ENCODE measurements around the gene DSCAML1.

DNA sequence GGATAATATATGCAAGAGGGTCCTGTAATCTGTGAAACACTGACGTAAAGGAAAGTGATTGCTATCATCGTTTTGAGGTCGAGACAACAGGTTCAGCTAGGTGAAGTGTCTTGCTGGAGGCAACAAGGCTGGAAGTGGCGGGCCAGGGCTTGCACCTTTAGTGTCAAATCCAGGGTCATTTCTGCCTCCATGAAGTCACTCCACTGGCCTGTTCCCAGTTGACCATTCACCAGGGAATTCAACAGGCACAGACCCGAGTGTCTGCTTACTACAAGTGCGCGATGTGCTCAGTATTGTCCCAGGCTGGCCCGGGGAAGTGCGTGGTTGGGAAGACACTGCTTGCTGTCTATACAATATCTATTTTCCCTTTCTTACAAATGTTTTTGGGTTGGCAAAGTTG lies 244.4 kb downstream of the DSCAML1 start:
- TF ChIP-seq, protein P1, sequence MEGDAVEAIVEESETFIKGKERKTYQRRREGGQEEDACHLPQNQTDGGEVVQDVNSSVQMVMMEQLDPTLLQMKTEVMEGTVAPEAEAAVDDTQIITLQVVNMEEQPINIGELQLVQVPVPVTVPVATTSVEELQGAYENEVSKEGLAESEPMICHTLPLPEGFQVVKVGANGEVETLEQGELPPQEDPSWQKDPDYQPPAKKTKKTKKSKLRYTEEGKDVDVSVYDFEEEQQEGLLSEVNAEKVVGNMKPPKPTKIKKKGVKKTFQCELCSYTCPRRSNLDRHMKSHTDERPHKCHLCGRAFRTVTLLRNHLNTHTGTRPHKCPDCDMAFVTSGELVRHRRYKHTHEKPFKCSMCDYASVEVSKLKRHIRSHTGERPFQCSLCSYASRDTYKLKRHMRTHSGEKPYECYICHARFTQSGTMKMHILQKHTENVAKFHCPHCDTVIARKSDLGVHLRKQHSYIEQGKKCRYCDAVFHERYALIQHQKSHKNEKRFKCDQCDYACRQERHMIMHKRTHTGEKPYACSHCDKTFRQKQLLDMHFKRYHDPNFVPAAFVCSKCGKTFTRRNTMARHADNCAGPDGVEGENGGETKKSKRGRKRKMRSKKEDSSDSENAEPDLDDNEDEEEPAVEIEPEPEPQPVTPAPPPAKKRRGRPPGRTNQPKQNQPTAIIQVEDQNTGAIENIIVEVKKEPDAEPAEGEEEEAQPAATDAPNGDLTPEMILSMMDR (IDR thresholded peaks at IDR 0.05), result no peak
- TF ChIP-seq POLR2A (IDR thresholded peaks at IDR 0.05), result no peak
